Epithelial cell of esophagus (primary cell): ENCODE results near the gene TBCEL.
A peak's percentile ranks its signal among the peaks of the same experiment; 100 is the strongest.
"Not testable (repeated sequence)": the region's sequence is repeated elsewhere in the genome, so short reads cannot be mapped to it uniquely, and the experiment has no call there.

Experiments used
- DNase-seq: peaks from one replicate; pipeline ENCODE4 v3.0.0; 2010; ENCODE audit warnings: low read depth
- H3K4me3 ChIP-seq: 2 replicates; pipeline ENCODE4 v1.5.1; 2011; ENCODE audit warnings: mild to moderate bottlenecking, low read length, control low read depth
- CTCF ChIP-seq: IDR thresholded peaks from 2 replicates; pipeline ENCODE4 v1.5.1; 2011; ENCODE audit warnings: low read depth, mild to moderate bottlenecking, low read length, control low read depth, inconsistent platforms; ENCODE audit not compliant: insufficient read depth; ENCODE audit errors: missing control alignments

Gene TBCEL

GRCh38 chr11:121109916-121110586, 86.1 kb downstream of the TBCEL start:
- no peak for DNase-seq
- no peak overlapping the region for H3K4me3 ChIP-seq
- no peak for TF ChIP-seq CTCF

GRCh38 chr11:121110871-121111724, 87.2 kb downstream of the TBCEL start:
- no peak for DNase-seq
- no peak for TF ChIP-seq CTCF
- H3K4me3 ChIP-seq: no peak overlapping the region

GRCh38 chr11:121112498-121113455, 88.9 kb downstream of the TBCEL start:
- peak; percentile 53 for TF ChIP-seq CTCF
- peak; percentile 70 for DNase-seq
- H3K4me3 ChIP-seq: no peak overlapping the region

- no peak for DNase-seq
- no peak overlapping the region for H3K4me3 ChIP-seq
- no peak for TF ChIP-seq CTCF
Measured at GRCh38 chr11:121113611-121114010, 89.7 kb downstream of the TBCEL start.

GRCh38 chr11:121115024-121115423, 91.1 kb downstream of the TBCEL start:
- not testable (repeated sequence) for H3K4me3 ChIP-seq, DNase-seq

GRCh38 chr11:121117788-121118187, 93.9 kb downstream of the TBCEL start:
- TF ChIP-seq CTCF: no peak
- DNase-seq: no peak
- H3K4me3 ChIP-seq: no peak overlapping the region

GRCh38 chr11:121119440-121119839, 95.5 kb downstream of the TBCEL start:
- no peak overlapping the region for H3K4me3 ChIP-seq
- DNase-seq: no peak
- no peak for TF ChIP-seq CTCF
